ENCODE data around the gene ZC2HC1C.

- no peak for TF ChIP-seq CTCF (IDR thresholded peaks at IDR 0.05; ENCODE audit: insufficient read depth, low read length)
- TF ChIP-seq REST (IDR thresholded peaks at IDR 0.05; ENCODE audit: insufficient replicate concordance, low read depth) = no peak
Observed at GRCh38 chr14:75113932-75114539, 44.6 kb downstream of the ZC2HC1C start.
